HCT116 (cell line): ENCODE data around the gene RNF214. TPM values are rescaled to one million over a fixed set of nuclear protein-coding genes. Genes with fewer than 3 reads are reported as not detected.

Source experiments
- ATAC-seq: fragments of 200-7000 bp; cut with Tn5 transposase; 2 replicates; pipeline ENCODE4 v1.9.1; 2020; ENCODE audit warnings: mild to moderate bottlenecking, moderate library complexity
- BruUV-seq: library from RNA; stranded (reverse); fragments of 400-500 nt; replicated peaks from 2 replicates; lab custom pipeline; 2021; lab: Mats Ljungman, UMichigan
- CTCF ChIA-PET: fragments of 300-600 bp; sonication (Branson Sonifier 250); formaldehyde crosslinking; loops from one replicate; lab custom pipeline; 2021; ENCODE audit warnings: antibody characterized with exemption; lab: Charles Lee
- POLR2A ChIA-PET: fragments of 300-600, 350-600 bp; sonication (Branson Sonifier 250); formaldehyde crosslinking; loops from one replicate; lab custom pipeline; 2021; ENCODE audit warnings: antibody characterized with exemption; lab: Charles Lee
- RAD21 ChIA-PET, 2 experiments: fragments of 300-600 bp; sonication (Branson Sonifier 250); formaldehyde crosslinking; loops; one replicate each; lab custom pipeline; 2023; ENCODE audit warnings: low total read pairs in 2 of 2; ENCODE audit not compliant: uncharacterized antibody in 2 of 2, unreplicated experiment in 2 of 2, low non-redundant PET in 1 of 2; lab: Charles Lee
- DNase-seq: peaks from one replicate; pipeline ENCODE4 v3.0.0-alpha.2; 2010; ENCODE audit warnings: low read depth, low spot score
- H2AFZ ChIP-seq: fragments of 200-600 bp; shearing (Covaris generic), sonication (generic); 2 replicates; pipeline ENCODE4 v1.6.1; 2017; ENCODE audit warnings: low read depth, mixed run types, mixed read lengths, antibody characterized with exemption, low read length; ENCODE audit not compliant: poor library complexity, severe bottlenecking
- H3K27ac ChIP-seq: 2 replicates; pipeline ENCODE4 v1.5.1; 2012; ENCODE audit warnings: low read depth, low read length
- H3K27me3 ChIP-seq: fragments of 200-600 bp; sonication (generic); 2 replicates; pipeline ENCODE4 v1.6.1; 2016; ENCODE audit warnings: mixed run types, low read length, mixed read lengths; ENCODE audit not compliant: insufficient read depth
- H3K36me3 ChIP-seq, 2 experiments: fragments of 200-500 bp in 1 of 2; fragments of 200-600 bp in 1 of 2; sonication (Bioruptor generic) in 1 of 2; sonication (generic) in 1 of 2; 2 replicates each; pipeline versions ENCODE4 v1.5.1 to v1.6.1; 2014 to 2016; ENCODE audit warnings: low read length in 2 of 2, inconsistent platforms in 1 of 2, mixed read lengths in 1 of 2, mixed run types in 1 of 2; ENCODE audit not compliant: insufficient read depth in 2 of 2, control insufficient read depth in 1 of 2
- H3K4me1 ChIP-seq, 2 experiments: fragments of 200-600 bp in 1 of 2; sonication (generic) in 1 of 2; 2 replicates each; pipeline versions ENCODE4 v1.5.1 to v1.6.1; 2012 to 2017; ENCODE audit warnings: low read length in 2 of 2, inconsistent platforms in 1 of 2, mild to moderate bottlenecking in 1 of 2, mixed read lengths in 1 of 2, mixed run types in 1 of 2, moderate library complexity in 1 of 2; ENCODE audit not compliant: insufficient read depth in 2 of 2, control insufficient read depth in 1 of 2
- H3K4me2 ChIP-seq: fragments of 200-600 bp; sonication (generic); 2 replicates; pipeline ENCODE4 v1.6.1; 2017; ENCODE audit warnings: mixed run types, low read length, mixed read lengths
- H3K4me3 ChIP-seq, 2 experiments: fragments of 200-600 bp in 1 of 2; sonication (generic) in 1 of 2; replicated peaks in 1 of 2; 2 replicates each; pipeline ENCODE4 v1.5.1; 2011 to 2016; ENCODE audit warnings: low read length in 2 of 2, control low read depth in 1 of 2, low read depth in 1 of 2, mild to moderate bottlenecking in 1 of 2, mixed read lengths in 1 of 2, mixed run types in 1 of 2
- H3K79me2 ChIP-seq: fragments of 200-600 bp; sonication (generic); 2 replicates; pipeline ENCODE4 v1.6.1; 2017; ENCODE audit warnings: mild to moderate bottlenecking, mixed run types, low read length, moderate library complexity, mixed read lengths; ENCODE audit not compliant: insufficient read depth
- H3K9ac ChIP-seq: fragments of 200-600 bp; sonication (generic); 2 replicates; pipeline ENCODE4 v1.6.1; 2016; ENCODE audit warnings: low read length, mixed read lengths
- H3K9me2 ChIP-seq: fragments of 200-600 bp; sonication (generic), shearing (Covaris generic); 2 replicates; pipeline ENCODE4 v1.6.1; 2017; ENCODE audit warnings: mixed run types, mild to moderate bottlenecking, moderate library complexity; ENCODE audit not compliant: insufficient read depth
- H3K9me3 ChIP-seq, 2 experiments: fragments of 200-500 bp in 1 of 2; fragments of 200-600 bp in 1 of 2; sonication (Bioruptor generic) in 1 of 2; sonication (generic) in 1 of 2; 2 replicates each; pipeline ENCODE4 v1.6.1; 2014 to 2017; ENCODE audit warnings: low read length in 2 of 2, mixed read lengths in 2 of 2, inconsistent platforms in 1 of 2, low read depth in 1 of 2, mild to moderate bottlenecking in 1 of 2, mixed run types in 1 of 2, moderate library complexity in 1 of 2; ENCODE audit not compliant: control insufficient read depth in 1 of 2, insufficient read depth in 1 of 2
- H4K20me1 ChIP-seq: fragments of 200-600 bp; sonication (generic), shearing (Covaris generic); 2 replicates; pipeline ENCODE4 v1.6.1; 2017; ENCODE audit warnings: mixed run types, mild to moderate bottlenecking, moderate library complexity; ENCODE audit not compliant: insufficient read depth
- CBX3 ChIP-seq: IDR thresholded peaks from 2 replicates; pipeline ENCODE4 v1.6.1; 2012; ENCODE audit warnings: low read depth
- ELF1 ChIP-seq: IDR thresholded peaks from 2 replicates; pipeline ENCODE4 v1.6.1; 2012; ENCODE audit warnings: low read depth, borderline replicate concordance
- POLR2AphosphoS5 ChIP-seq: IDR thresholded peaks from 2 replicates; pipeline ENCODE4 v1.6.1; 2011; ENCODE audit warnings: mild to moderate bottlenecking, low read depth, low read length, moderate library complexity
- SIN3A ChIP-seq: IDR thresholded peaks from 2 replicates; pipeline ENCODE4 v1.6.1; 2012; ENCODE audit warnings: low read depth
- TCF7L2 ChIP-seq: IDR thresholded peaks from 2 replicates; pipeline ENCODE4 v1.7.0; 2011; ENCODE audit warnings: borderline replicate concordance, inconsistent platforms; ENCODE audit not compliant: insufficient read depth, insufficient read length; ENCODE audit errors: extremely low read depth
- YY1 ChIP-seq: IDR thresholded peaks from 2 replicates; pipeline ENCODE4 v1.6.1; 2011; ENCODE audit warnings: low read length, low read depth, moderate library complexity, mild to moderate bottlenecking; ENCODE audit not compliant: insufficient replicate concordance; ENCODE audit errors: extremely low read depth
- ZFX ChIP-seq: fragments of 450-650 bp; IDR thresholded peaks from 2 replicates; pipeline ENCODE4 v1.6.1; 2017
- intact Hi-C: fragments of 100-400 bp; cut with micrococcal nuclease; formaldehyde crosslinking; loops from 2 replicates; pipeline ENCODE4 v1.10.0; 2022
- total RNA-seq: library from RNA; stranded (reverse); gene quantifications from one replicate; pipeline ENCODE4 v1.2.1, GENCODE V29; 2021; ENCODE audit not compliant: unreplicated experiment
- TF ChIP-seq, protein P1 (sequence below): IDR thresholded peaks from 2 replicates; pipeline ENCODE4 v1.6.1; 2012
- TF ChIP-seq, protein P2 (sequence below), 3 experiments: fragments of 200-600 bp in 1 of 3; sonication (generic) in 1 of 3; IDR thresholded peaks in 2 of 3; conservative IDR thresholded peaks in 1 of 3; 2 replicates each; pipeline ENCODE4 v1.5.1; 2012 to 2017; ENCODE audit warnings: low read depth in 2 of 3, low read length in 2 of 3, antibody characterized with exemption in 1 of 3, borderline replicate concordance in 1 of 3, control low read depth in 1 of 3, mild to moderate bottlenecking in 1 of 3, mixed read lengths in 1 of 3, mixed run types in 1 of 3, moderate library complexity in 1 of 3; ENCODE audit not compliant: insufficient read depth in 1 of 3
- TF ChIP-seq, protein P3 (sequence below): IDR thresholded peaks from 2 replicates; pipeline ENCODE4 v1.6.1; 2011; ENCODE audit warnings: mild to moderate bottlenecking, low read length, moderate library complexity; ENCODE audit not compliant: insufficient replicate concordance; ENCODE audit errors: extremely low read depth

The RNF214 gene
- total RNA-seq, 1 experiment from 2014 or later = 29.3 TPM

DNA sequence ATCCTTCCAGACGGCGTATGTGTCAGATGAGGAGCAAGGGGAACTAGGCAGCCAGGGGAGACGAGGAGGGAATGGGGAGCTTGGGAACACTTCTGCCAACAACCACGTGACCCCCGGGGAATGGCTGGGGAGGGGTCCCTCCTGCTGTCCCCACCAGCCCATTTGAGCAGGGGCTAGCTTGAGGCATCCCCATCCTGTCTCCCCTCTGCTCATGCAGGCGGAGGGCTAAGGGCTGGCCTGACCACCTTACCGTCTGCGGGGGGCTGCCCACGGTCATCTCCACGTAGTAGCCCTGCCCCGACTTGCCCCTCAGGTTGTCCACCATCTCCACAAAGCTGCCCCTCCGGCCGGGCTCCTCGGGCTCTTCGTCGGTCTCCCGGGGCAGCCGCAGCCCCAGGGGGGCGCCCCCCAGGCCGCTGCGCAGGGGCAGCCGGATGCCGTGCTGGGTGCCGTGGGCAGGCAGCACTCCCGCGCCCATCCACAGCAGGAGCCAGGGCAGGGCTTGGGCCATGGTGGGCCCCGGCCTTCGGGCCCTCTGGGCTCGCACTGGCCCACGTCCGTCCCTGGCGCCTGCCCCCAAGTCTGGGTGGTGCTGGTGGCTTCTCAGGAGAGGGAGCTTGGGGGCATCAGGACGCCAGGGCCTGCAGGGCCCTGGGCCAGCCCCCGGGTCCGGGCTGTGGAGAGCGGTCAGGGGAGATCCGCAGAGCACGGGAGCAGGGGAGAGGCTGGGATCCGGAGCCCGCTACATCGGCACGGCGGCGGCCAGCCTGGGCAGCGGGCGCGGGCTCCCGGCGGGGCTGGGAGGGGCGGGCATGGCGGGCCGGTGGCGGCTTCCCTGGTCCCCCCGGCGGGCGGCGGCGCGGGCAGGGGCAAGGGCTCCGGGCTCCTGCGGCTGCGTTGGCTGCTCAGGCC is 83.1 kb downstream of the RNF214 start:
- H3K9me3 ChIP-seq = no peaks in the 10 kb centered on the region
- no peaks in the 10 kb centered on the region for H3K27me3 ChIP-seq
- TF ChIP-seq, protein P1, sequence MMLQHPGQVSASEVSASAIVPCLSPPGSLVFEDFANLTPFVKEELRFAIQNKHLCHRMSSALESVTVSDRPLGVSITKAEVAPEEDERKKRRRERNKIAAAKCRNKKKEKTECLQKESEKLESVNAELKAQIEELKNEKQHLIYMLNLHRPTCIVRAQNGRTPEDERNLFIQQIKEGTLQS = no peak
- no peak for TF ChIP-seq TCF7L2
- TF ChIP-seq ZFX = peak; percentile 62
- no peaks in the 10 kb centered on the region for H3K9me2 ChIP-seq
- DNase-seq = no peak
- peak overlapping the region; percentile 61; the same call in 1 of the 2 replicates for H3K27ac ChIP-seq
- peak overlapping the region; percentile 92 for H3K4me2 ChIP-seq
- RAD21 ChIA-PET = interaction anchor here in 1 of 2 experiments (0.5 kb wide), 1 partner anchor 74 kb away, joined by 4 read pairs; no protein-coding TSS in a partner anchor
- ATAC-seq = peak; percentile 65
- no peaks in the 10 kb centered on the region for H4K20me1 ChIP-seq
- H3K4me3 ChIP-seq = peak overlapping the region; percentile 65 to 68
- CTCF ChIA-PET = no interaction called here
- POLR2A ChIA-PET = interaction anchor here (2.0 kb wide), 1 partner anchor 12 kb away, joined by 10 read pairs; the partner anchor contains the start of gene CEP164
- no peaks in the 10 kb centered on the region for H3K36me3 ChIP-seq
- H2AFZ ChIP-seq = no peak overlapping the region
- H3K79me2 ChIP-seq = no peaks in the 10 kb centered on the region
- BruUV-seq = no TSS peak
- peaks cover 7 to 16% of the 10 kb centered on the region in 2 experiments; a peak in 3 of 4 replicates for H3K4me1 ChIP-seq
- peak overlapping the region; percentile 65 for H3K9ac ChIP-seq
- intact Hi-C loops = loop anchor here (1.0 kb wide), 1 partner anchor 83 kb away; the partner anchor contains the start of genes PCSK7 and RNF214

DNA sequence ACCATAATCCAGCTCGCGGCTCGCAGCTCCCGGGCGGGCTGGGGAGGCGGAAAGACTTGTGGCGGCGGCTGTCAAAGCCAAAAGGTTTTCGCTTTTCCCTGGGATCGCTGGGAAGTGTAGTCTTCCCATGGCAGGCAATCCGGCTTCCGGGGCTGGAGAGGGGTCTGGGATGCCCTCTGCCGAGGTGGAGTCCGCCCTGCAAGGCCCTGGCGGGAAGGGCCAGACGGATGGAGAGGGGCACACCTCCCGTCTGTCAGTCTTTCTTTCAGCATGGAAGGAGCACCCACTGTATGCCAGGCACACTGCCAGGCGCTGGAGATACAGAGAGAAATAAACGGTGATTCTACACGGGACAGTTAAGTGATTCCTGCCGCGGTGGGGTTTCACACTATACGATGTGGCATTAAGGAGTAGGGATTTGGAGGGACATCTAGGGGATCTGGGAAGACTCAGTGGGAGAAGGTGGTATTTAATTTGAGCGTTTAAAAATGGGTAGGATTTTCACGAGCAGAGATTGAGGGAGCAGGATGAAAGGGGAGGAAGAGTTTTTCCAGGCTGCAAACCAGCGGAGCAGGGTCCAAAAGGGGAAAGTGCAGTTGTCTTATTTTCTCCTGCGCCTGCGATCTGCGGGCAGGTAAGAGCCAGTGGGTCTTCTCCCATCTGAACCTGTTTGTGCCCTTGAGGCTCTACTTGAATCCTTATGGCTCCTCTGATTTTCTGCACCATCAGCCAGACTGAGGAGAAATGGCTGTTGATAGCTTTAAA is 83.9 kb downstream of the RNF214 start, which contains the start of gene BACE1:
Gene BACE1 (minus strand): TSS at position 60 of the 765 bp plus-strand sequence. CDS start 461 bp downstream, outside the sequence.
- Histone ChIP-seq H3K36me3 (no peaks in the 10 kb centered on the region), H3K27me3 (no peaks in the 10 kb centered on the region), H3K4me1 (peaks cover 7 to 16% of the 10 kb centered on the region in 2 experiments; a peak in 3 of 4 replicates), H3K79me2 (no peaks in the 10 kb centered on the region), H3K4me3 (peak within 1 kb of the TSS; percentile 65 to 68), H3K4me2 (peak within 1 kb of the TSS; percentile 92), H3K27ac (peak within 1 kb of the TSS; percentile 61; the same call in 1 of the 2 replicates), H3K9me2 (no peaks in the 10 kb centered on the region), H2AFZ (peak within 1 kb of the TSS; percentile 79), H3K9ac (peak within 1 kb of the TSS; percentile 65), H4K20me1 (no peaks in the 10 kb centered on the region), H3K9me3 (no peaks in the 10 kb centered on the region)
- no TSS peak for BruUV-seq
- RAD21 ChIA-PET = no interaction called here
- ATAC-seq (peak; percentile 98), DNase-seq (peak; percentile 71)
- POLR2A ChIA-PET = interaction anchor here (2.0 kb wide), 1 partner anchor 11 kb away, joined by 10 read pairs; the partner anchor contains the start of gene CEP164
- CTCF ChIA-PET = no interaction called here
- intact Hi-C loops = loop anchor here (1.0 kb wide), 1 partner anchor 84 kb away; the partner anchor contains the start of genes PCSK7 and RNF214
- TF ChIP-seq, protein P2, sequence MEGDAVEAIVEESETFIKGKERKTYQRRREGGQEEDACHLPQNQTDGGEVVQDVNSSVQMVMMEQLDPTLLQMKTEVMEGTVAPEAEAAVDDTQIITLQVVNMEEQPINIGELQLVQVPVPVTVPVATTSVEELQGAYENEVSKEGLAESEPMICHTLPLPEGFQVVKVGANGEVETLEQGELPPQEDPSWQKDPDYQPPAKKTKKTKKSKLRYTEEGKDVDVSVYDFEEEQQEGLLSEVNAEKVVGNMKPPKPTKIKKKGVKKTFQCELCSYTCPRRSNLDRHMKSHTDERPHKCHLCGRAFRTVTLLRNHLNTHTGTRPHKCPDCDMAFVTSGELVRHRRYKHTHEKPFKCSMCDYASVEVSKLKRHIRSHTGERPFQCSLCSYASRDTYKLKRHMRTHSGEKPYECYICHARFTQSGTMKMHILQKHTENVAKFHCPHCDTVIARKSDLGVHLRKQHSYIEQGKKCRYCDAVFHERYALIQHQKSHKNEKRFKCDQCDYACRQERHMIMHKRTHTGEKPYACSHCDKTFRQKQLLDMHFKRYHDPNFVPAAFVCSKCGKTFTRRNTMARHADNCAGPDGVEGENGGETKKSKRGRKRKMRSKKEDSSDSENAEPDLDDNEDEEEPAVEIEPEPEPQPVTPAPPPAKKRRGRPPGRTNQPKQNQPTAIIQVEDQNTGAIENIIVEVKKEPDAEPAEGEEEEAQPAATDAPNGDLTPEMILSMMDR (IDR thresholded peaks at IDR 0.05 in 2 of 3, conservative IDR thresholded peaks at IDR 0.05 in 1 of 3; ENCODE audit: borderline replicate concordance in 1 of 3, insufficient read depth in 1 of 3, low read depth in 2 of 3, low read length in 2 of 3) = peak; percentile 34 to 46 (median 34); a peak in 4 of 6 replicates
- peak; percentile 77 for TF ChIP-seq POLR2AphosphoS5
- peak; percentile 56 for TF ChIP-seq YY1
- TF ChIP-seq ELF1 = peak; percentile 85
- TF ChIP-seq SIN3A = peak; percentile 75; the same call in 1 of the 2 replicates
- 0 out of 2 replicates have a peak, but pooled peaks have one; percentile 34 for TF ChIP-seq CBX3
- TF ChIP-seq, protein P3, sequence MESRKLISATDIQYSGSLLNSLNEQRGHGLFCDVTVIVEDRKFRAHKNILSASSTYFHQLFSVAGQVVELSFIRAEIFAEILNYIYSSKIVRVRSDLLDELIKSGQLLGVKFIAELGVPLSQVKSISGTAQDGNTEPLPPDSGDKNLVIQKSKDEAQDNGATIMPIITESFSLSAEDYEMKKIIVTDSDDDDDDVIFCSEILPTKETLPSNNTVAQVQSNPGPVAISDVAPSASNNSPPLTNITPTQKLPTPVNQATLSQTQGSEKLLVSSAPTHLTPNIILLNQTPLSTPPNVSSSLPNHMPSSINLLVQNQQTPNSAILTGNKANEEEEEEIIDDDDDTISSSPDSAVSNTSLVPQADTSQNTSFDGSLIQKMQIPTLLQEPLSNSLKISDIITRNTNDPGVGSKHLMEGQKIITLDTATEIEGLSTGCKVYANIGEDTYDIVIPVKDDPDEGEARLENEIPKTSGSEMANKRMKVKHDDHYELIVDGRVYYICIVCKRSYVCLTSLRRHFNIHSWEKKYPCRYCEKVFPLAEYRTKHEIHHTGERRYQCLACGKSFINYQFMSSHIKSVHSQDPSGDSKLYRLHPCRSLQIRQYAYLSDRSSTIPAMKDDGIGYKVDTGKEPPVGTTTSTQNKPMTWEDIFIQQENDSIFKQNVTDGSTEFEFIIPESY = no peak
